MM.1S (cell line): ENCODE measurements around the gene SDHD.

ENCODE experiments used
- EZH2phosphoT487 ChIP-seq: fragments of 300-600 bp; sonication (generic); IDR thresholded peaks from 2 replicates; pipeline ENCODE4 v1.6.1; 2018; ENCODE audit warnings: antibody characterized with exemption, low read length
- TF ChIP-seq, protein P1 (sequence below): fragments of 300-600 bp; sonication (generic); IDR thresholded peaks from 2 replicates; pipeline ENCODE4 v1.5.1; 2016; ENCODE audit warnings: antibody characterized with exemption, low read length, mixed read lengths

DNA sequence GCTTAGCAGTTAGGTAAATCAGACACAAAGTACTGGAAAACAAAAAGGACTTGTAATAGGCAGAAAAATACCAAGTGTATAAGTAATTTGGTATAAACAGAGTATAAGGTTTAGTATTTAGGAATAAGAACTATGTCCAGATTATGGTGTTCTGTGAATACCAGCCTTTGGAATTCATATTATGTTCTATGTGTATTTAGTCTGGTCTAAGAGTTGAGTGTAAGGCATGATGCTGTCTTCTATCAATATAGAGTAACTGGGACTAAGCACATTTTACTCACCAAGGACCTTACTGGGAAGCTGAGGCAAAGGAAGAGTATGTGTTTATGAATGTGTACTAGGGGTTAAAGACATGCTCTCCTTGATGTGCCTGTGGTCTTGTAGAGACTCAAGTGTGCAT, 9.5 kb downstream of the SDHD start:
- TF ChIP-seq, protein P1, sequence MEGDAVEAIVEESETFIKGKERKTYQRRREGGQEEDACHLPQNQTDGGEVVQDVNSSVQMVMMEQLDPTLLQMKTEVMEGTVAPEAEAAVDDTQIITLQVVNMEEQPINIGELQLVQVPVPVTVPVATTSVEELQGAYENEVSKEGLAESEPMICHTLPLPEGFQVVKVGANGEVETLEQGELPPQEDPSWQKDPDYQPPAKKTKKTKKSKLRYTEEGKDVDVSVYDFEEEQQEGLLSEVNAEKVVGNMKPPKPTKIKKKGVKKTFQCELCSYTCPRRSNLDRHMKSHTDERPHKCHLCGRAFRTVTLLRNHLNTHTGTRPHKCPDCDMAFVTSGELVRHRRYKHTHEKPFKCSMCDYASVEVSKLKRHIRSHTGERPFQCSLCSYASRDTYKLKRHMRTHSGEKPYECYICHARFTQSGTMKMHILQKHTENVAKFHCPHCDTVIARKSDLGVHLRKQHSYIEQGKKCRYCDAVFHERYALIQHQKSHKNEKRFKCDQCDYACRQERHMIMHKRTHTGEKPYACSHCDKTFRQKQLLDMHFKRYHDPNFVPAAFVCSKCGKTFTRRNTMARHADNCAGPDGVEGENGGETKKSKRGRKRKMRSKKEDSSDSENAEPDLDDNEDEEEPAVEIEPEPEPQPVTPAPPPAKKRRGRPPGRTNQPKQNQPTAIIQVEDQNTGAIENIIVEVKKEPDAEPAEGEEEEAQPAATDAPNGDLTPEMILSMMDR = no peak
- TF ChIP-seq EZH2phosphoT487 = no peak
